Retinal pigment epithelial cell (primary cell): ENCODE results near the gene SAA2.

Experiments used
- DNase-seq: peaks from one replicate; pipeline ENCODE4 v3.0.0-alpha.2; 2010; ENCODE audit warnings: low read depth
- H3K4me3 ChIP-seq: 2 replicates; pipeline ENCODE4 v1.5.1; 2011; ENCODE audit warnings: mild to moderate bottlenecking, low read length, control low read depth, moderate library complexity
- CTCF ChIP-seq: conservative IDR thresholded peaks from 2 replicates; pipeline ENCODE4 v1.5.1; 2011; ENCODE audit warnings: low read depth, low read length, control low read depth, inconsistent platforms

SAA2 gene

GRCh38 chr11:18248561-18248960 is at the start of gene SAA2:
TSS of gene SAA2 (minus strand) at chr11:18248668. CDS start at chr11:18248011, 657 bp downstream.
- H3K4me3 ChIP-seq, result no peak within 1 kb of the TSS
- no peak for DNase-seq
- TF ChIP-seq CTCF, result no peak

GRCh38 chr11:18295316-18295715 is 46.8 kb upstream of the SAA2 start:
- H3K4me3 ChIP-seq, result no peak overlapping the region
- no peak for TF ChIP-seq CTCF
- no peak for DNase-seq

GRCh38 chr11:18294862-18295261 is 46.4 kb upstream of the SAA2 start:
- no peak for DNase-seq
- no peak overlapping the region for H3K4me3 ChIP-seq
- TF ChIP-seq CTCF, result no peak

GRCh38 chr11:18288911-18289310 is 40.4 kb upstream of the SAA2 start:
- H3K4me3 ChIP-seq, result no peak overlapping the region
- DNase-seq, result no peak
- TF ChIP-seq CTCF, result no peak

GRCh38 chr11:18285841-18286240 is 37.4 kb upstream of the SAA2 start:
- no peak overlapping the region for H3K4me3 ChIP-seq
- no peak for DNase-seq
- TF ChIP-seq CTCF, result no peak

- TF ChIP-seq CTCF, result no peak
- DNase-seq, result no peak
- no peak overlapping the region for H3K4me3 ChIP-seq
Observed at GRCh38 chr11:18282626-18283025, 34.2 kb upstream of the SAA2 start.

- no peak for TF ChIP-seq CTCF
- no peak overlapping the region for H3K4me3 ChIP-seq
- DNase-seq, result no peak
Observed at GRCh38 chr11:18280438-18281045, 32.1 kb upstream of the SAA2 start.
